NB4 (cell line): ENCODE data around the gene GYS1.

Experiments used
- CTCF ChIP-seq: IDR thresholded peaks from one replicate; pipeline ENCODE4 v1.5.1; 2012; ENCODE audit warnings: low read depth, low read length
- POLR2A ChIP-seq: IDR thresholded peaks from 2 replicates; pipeline ENCODE4 v1.6.1; 2011; ENCODE audit warnings: mild to moderate bottlenecking; ENCODE audit not compliant: insufficient read length; ENCODE audit errors: extremely low read depth

- no peak for TF ChIP-seq CTCF
- TF ChIP-seq POLR2A = peak; percentile 2
These were observed 25.5 kb downstream of the GYS1 start for GRCh38 chr19:48967346-48968178.
